Mucosa of stomach (tissue), 1 donor: ENCODE data around the gene PPP2CA.

Source experiments
- H3K27me3 ChIP-seq: one replicate; pipeline ENCODE4 v1.7.0; 2013; ENCODE audit warnings: mild to moderate bottlenecking, low read length; ENCODE audit not compliant: control insufficient read depth, insufficient read depth
- H3K36me3 ChIP-seq: one replicate; pipeline ENCODE4 v1.7.0; 2013; ENCODE audit warnings: low read length; ENCODE audit not compliant: control insufficient read depth, insufficient read depth
- H3K4me1 ChIP-seq: one replicate; pipeline ENCODE4 v1.7.0; 2013; ENCODE audit warnings: mild to moderate bottlenecking, low read length; ENCODE audit not compliant: control insufficient read depth, insufficient read depth
- H3K4me3 ChIP-seq: one replicate; pipeline ENCODE4 v1.7.0; 2013; ENCODE audit warnings: low read length
- H3K9ac ChIP-seq: one replicate; pipeline ENCODE4 v1.7.0; 2013; ENCODE audit warnings: mild to moderate bottlenecking, low read length, moderate library complexity
- H3K9me3 ChIP-seq: one replicate; pipeline ENCODE4 v1.7.0; 2013; ENCODE audit warnings: mild to moderate bottlenecking, low read length, moderate library complexity; ENCODE audit not compliant: control insufficient read depth
- donor health status: Pancreatic carcinoma.

Gene PPP2CA

DNA sequence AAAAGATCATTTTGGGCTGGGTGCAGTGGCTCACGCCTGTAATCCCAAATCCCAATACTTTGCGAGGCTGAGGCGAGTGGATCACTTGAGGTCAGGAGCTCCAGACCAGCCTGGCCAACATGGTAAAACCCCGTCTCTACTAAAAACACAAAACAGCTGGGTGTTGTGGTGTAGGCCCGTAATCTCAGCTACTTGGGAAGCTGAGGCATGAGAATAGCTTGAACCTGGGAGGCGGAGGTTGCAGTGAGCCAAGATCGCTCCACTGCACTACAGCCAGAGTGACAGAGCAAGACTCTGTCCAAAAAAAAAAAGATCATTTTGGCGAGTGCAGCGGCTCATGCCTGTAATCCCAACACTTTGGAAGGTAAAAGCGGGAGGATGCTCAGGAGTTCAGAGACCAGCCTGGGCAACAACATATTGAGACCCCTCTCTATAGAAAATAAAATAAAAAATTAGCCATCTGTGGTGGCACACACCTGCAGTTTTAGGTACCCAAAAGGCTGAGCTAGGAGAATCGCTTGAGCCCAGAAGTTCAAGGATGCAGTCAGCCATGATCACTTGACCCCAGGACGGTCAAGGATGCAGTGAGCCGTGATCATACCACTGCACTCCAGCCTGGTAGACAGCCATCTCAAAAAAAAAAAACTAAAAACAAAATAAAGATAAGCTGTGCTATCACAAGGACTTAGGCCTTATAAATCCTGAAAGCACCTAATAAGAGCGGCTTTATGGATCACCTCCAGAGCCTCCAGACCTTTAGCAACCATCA lies 16.2 kb downstream of the PPP2CA start:
- H3K9ac ChIP-seq = no peak overlapping the region
- no peak overlapping the region for H3K4me3 ChIP-seq
- H3K27me3 ChIP-seq = no peaks in the 10 kb centered on the region
- peaks cover 13% of the 10 kb centered on the region for H3K4me1 ChIP-seq
- H3K9me3 ChIP-seq = no peaks in the 10 kb centered on the region
- H3K36me3 ChIP-seq = no peaks in the 10 kb centered on the region

DNA sequence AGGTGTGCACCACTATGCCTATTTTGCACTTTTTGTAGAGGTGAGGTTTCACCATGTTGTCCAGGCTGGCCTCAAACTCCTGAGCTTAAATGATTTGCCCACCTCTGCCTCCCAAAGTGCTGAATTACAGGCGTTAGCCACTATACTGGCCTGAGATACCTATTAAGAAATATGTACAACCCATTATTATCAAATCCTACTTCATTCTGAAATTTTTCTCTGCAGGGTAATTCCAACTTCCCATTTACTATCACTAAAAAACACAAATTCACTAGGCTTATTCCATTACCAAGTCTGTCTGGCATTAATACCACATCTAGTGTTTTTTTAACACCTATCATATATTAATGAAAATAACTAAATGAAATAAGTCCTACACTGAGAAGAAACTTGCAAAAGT lies 18.2 kb downstream of the PPP2CA start:
- H3K4me3 ChIP-seq = no peak overlapping the region
- no peaks in the 10 kb centered on the region for H3K27me3 ChIP-seq
- H3K36me3 ChIP-seq = no peaks in the 10 kb centered on the region
- no peak overlapping the region for H3K9ac ChIP-seq
- peaks cover 13% of the 10 kb centered on the region for H3K4me1 ChIP-seq
- no peaks in the 10 kb centered on the region for H3K9me3 ChIP-seq

DNA sequence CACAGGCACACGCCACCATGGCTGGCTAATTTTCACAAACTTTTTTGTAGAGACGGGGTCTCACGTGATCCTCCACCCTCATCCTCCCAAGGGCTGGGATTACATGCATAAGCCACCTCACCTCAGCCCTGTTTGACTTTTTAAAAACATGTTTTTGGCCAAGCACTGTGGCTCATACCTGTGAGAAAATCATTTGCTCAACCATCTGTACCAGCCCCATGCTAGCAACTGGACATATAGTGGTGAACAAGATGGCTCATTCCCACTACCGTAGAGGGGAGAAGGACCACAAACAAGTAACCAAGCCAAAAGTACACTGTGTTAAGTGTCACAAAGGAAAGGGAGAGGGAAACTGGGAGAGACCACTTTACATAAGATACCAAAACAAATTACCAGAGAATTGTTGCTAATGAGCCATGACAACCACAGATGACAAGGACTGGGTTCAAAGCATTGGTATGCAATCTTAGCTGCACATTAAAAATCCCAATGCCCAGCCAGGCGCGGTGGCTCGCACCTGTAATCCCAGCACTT lies 19.2 kb downstream of the PPP2CA start:
- Histone ChIP-seq H3K9me3 (no peaks in the 10 kb centered on the region), H3K36me3 (no peaks in the 10 kb centered on the region), H3K4me3 (no peak overlapping the region), H3K4me1 (peaks cover 13% of the 10 kb centered on the region), H3K9ac (no peak overlapping the region), H3K27me3 (no peaks in the 10 kb centered on the region)

DNA sequence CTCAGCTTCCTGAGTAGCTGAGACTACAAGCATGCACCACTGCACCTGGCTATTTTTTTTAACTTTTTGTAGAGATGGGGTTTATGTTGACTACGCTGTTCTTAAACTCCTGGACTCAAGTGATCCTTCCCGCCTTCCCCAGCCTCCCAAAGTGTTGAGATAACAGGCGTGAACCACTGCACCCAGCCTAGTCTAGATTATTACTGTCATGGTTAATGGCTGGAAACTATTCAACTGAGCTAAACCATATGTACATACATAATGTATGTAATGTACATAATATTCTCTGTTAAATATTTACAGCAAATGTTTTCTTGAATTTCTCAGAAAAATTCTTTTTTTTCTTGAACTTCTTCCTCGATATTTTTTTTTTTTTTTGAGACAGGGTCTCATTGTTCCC lies 21.3 kb downstream of the PPP2CA start:
- Histone ChIP-seq H3K27me3 (no peaks in the 10 kb centered on the region), H3K9ac (no peak overlapping the region), H3K36me3 (no peaks in the 10 kb centered on the region), H3K4me1 (peaks cover 9% of the 10 kb centered on the region), H3K9me3 (no peaks in the 10 kb centered on the region), H3K4me3 (no peak overlapping the region)

DNA sequence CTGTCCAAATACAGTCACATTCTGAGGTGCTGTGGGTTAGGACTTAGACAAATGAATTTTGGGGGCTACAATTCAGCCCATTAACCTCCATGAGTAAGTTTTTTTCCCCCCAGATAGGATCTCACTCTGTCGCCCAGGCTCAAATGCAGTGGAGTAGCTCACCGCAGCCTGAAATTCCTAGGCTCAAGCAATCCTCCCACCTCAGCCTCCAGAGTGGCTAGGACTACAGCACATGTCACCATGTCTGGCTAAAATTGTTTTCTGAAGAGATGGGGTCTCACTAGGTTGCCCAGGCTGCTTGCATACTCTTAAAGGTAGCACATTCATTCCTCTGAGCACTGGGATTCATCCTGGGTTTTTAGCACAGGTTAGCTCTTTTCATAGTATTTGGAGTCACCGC lies 22.2 kb downstream of the PPP2CA start:
- Histone ChIP-seq H3K9me3 (no peaks in the 10 kb centered on the region), H3K4me3 (no peak overlapping the region), H3K4me1 (peaks cover 3% of the 10 kb centered on the region), H3K9ac (no peak overlapping the region), H3K27me3 (no peaks in the 10 kb centered on the region), H3K36me3 (no peaks in the 10 kb centered on the region)

DNA sequence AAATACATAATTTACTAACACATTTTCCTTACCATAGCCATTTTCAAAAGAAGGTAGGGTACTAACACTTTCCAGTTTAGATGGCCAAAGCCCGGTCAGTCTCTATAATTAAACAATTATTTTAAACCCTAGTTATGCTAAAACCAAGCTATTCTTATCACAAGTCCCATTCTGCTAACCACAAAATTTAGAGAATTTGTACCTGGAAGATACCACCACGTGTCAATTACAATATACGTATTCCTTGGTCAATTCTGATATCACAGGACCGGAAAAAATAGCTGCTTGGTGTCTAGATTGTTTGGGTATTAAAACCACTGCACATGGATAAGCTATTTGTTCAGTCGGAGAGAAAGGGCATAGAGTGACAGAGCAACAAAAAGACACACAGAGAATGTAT lies 30.2 kb downstream of the PPP2CA start:
- H3K9ac ChIP-seq = no peak overlapping the region
- H3K4me1 ChIP-seq = peaks cover 12% of the 10 kb centered on the region
- no peaks in the 10 kb centered on the region for H3K9me3 ChIP-seq
- no peaks in the 10 kb centered on the region for H3K36me3 ChIP-seq
- no peak overlapping the region for H3K4me3 ChIP-seq
- H3K27me3 ChIP-seq = no peaks in the 10 kb centered on the region

DNA sequence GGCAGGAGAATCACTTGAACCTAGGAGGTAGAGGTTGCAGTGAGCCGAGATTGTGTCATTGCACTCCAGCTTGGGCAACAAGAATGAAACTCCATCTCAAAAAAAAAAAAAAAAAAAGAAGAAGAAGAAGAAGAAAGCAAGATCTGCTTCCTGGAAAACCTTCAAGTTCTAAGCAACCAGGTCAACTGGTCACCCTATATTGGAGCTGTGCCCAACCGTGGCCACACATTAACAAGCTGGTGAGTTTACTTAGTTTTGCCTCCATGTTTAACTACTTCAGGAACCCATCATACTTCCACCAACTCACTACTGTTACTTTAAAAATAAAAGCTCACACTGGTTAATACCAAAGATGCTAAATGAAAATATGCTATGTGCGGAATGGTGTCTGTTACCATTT lies 36.8 kb downstream of the PPP2CA start:
- Histone ChIP-seq H3K36me3 (no peaks in the 10 kb centered on the region), H3K4me3 (no peak overlapping the region), H3K27me3 (no peaks in the 10 kb centered on the region), H3K4me1 (peaks cover 14% of the 10 kb centered on the region), H3K9ac (no peak overlapping the region), H3K9me3 (no peaks in the 10 kb centered on the region)

DNA sequence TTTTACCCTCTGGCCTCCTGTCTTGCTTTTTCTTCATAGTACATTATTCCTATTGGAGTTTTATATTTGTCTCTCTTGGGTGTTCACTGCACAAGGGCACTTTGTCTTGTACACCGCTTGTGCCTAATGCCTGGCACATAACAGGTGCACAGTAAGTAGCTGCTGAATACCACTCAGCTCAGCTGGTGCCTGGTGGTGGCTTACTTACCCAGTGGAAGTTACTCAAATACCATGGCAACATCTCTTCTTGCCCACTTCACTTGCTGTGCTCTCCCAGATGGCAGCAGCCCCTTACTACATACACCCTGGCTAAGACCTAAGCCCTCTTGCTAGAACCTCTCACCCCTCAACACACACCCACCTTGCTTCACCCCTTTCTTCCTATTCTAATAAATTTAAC lies 37.8 kb downstream of the PPP2CA start:
- Histone ChIP-seq H3K9ac (no peak overlapping the region), H3K4me1 (peaks cover 14% of the 10 kb centered on the region), H3K4me3 (no peak overlapping the region), H3K27me3 (no peaks in the 10 kb centered on the region), H3K36me3 (no peaks in the 10 kb centered on the region), H3K9me3 (no peaks in the 10 kb centered on the region)

DNA sequence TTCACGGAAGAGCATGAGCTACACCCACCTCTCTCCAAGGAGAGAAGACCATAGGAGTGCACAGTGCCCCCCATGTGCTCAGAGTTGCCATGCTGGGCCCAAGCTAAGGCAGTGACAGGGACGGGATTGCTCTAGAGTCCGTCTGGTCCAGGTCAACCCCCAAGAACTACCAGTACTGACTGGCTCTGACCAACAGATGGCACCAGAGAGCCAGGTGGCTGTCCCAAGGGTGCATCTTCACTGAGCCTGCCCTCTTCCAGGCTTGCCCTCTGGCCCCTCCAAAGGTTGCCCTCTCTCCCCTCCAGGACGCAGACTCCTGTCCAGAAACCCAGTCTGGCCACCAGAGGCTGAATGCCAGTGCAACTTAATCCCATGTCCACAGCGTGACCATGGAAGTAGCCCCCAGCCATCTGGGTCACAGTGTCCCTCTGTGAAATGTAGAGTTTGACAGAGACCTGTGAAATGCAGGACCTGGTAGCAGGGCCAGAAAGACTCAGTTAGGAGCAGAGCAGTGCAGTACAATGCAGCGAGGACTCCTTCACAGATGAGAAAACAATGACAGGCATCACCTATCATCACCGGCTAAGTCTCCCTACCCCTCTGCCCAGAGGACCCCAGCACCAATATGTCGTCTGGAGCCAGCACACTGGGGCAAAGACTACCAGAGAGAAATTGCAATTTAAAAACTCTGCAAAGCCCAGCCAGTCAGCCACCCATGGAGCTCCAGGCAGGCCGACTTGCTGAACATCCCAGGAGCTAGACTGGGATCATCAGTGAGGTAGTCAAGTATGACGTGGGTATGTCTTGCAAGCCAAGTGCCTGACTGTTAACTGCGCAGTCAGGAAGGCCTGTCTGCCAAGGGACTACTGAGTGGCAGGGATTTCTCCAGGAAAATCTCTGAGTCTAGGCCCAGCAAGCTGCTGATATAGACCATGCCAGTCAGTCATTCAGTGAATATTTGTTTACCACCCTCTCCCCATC lies 41.4 kb downstream of the PPP2CA start:
- Histone ChIP-seq H3K4me1 (peaks cover 14% of the 10 kb centered on the region), H3K9ac (no peak overlapping the region), H3K4me3 (no peak overlapping the region), H3K36me3 (no peaks in the 10 kb centered on the region), H3K27me3 (no peaks in the 10 kb centered on the region), H3K9me3 (no peaks in the 10 kb centered on the region)

DNA sequence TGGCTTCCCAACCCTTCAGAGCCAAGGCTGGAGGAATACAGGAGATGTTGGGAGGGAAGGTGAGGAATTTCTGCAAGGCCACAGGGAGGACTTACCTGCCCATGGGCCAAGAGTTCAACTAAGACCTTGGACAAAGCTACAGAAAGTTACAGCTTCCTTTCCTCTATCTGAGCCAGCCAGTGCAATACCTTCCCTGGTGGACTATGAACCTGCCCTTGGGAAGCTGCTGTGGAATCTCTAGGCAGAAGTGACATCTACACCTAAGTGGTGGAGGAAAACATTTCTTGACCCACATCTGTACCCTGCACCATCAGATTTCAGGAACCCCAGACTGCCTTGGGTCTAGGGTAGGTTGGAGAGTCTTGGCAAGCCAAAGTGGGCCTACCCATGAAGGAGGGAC lies 42.4 kb downstream of the PPP2CA start:
- H3K9ac ChIP-seq = no peak overlapping the region
- peaks cover 10% of the 10 kb centered on the region for H3K4me1 ChIP-seq
- H3K4me3 ChIP-seq = no peak overlapping the region
- H3K36me3 ChIP-seq = no peaks in the 10 kb centered on the region
- H3K27me3 ChIP-seq = no peaks in the 10 kb centered on the region
- H3K9me3 ChIP-seq = no peaks in the 10 kb centered on the region

DNA sequence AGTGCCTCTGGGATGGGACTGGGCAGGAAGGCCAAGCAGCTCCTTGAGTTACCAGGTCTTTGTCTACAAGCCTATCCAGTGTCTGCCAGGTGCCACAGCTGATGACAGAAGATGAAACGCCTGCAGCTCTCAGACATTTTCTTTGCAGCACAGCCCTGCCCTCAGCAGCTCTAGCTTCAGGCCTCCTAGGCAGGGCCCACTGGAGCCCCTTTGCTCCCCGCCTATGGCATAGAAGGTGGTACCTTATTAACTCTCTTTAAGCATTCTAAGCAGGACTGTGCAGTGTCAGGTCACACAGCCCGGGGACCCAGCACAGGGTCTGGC lies 47.8 kb downstream of the PPP2CA start:
- Histone ChIP-seq H3K4me3 (peak overlapping the region; percentile 34), H3K36me3 (no peaks in the 10 kb centered on the region), H3K27me3 (no peaks in the 10 kb centered on the region), H3K4me1 (peaks cover 15% of the 10 kb centered on the region), H3K9ac (peak overlapping the region; percentile 98), H3K9me3 (no peaks in the 10 kb centered on the region)
